Uterus (tissue), 2 donors: ENCODE data around the gene SORT1.

Experiments
- CTCF ChIP-seq, 4 experiments: fragments of 200-600 bp in 2 of 4; fragments of 450-650 bp in 2 of 4; sonication (generic) in 2 of 4; IDR thresholded peaks; one replicate each; pipeline ENCODE4 v1.5.1; 2016 to 2019; ENCODE audit warnings: antibody characterized with exemption in 4 of 4, mild to moderate bottlenecking in 2 of 4, moderate library complexity in 1 of 4
- POLR2A ChIP-seq, 2 donors: fragments of 450-650 bp; IDR thresholded peaks; one replicate each; pipeline ENCODE4 v1.6.1; 2016; ENCODE audit warnings: antibody characterized with exemption in 2 of 2, mild to moderate bottlenecking in 1 of 2, moderate library complexity in 1 of 2

- TF ChIP-seq POLR2A (IDR thresholded peaks at IDR 0.05): no peak
- no peak for TF ChIP-seq CTCF (IDR thresholded peaks at IDR 0.05)
Observed at GRCh38 chr1:109371341-109371739, 26.4 kb downstream of the SORT1 start.
